NCI-H2196 (cell line): ENCODE measurements around the gene NHLRC3.
"Not testable (repeated sequence)": the region's sequence is repeated elsewhere in the genome, so short reads cannot be mapped to it uniquely, and the experiment has no call there.

ENCODE experiments used
- DNase-seq: peaks from one replicate; lab custom pipeline; 2025; ENCODE audit not compliant: unreplicated experiment; lab: John Stamatoyannopoulos, UW

NHLRC3 gene

DNA sequence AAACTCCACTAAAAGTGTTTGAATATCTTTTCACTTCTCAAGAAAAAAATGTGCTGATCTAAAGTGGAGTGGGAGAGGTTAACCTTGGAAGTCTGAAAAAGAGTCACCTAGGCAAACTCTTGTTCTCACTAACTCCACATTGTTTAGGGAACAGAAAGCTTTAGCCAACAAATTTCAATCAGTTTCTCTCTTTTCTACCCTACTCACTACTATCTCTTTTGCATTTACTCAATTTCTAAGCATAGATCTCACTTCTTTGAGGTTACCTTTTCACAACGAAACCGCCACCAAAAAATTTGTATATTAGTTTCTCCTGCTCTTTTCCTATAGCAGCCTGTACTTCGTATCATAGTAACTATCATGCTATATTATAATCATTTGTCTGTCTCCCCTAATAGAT, 6.3 kb downstream of the NHLRC3 start:
- no peak for DNase-seq

DNA sequence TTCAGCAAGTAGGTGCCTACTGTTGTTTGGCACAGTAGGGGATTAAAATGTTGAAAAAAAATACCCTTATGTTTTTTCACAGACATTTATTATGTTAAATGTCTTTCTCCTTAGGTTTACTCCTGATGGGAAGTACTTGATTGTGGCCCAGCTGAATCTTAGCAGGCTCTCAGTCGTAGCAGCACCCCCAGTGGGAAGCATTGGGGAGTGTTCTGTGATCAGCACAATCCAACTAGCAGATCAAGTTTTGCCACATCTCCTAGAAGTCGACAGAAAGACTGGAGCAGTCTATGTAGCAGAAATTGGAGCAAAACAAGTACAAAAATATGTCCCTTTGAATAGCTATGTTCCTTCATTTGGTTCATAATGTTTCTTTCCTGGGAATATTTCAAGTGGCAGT, 9.3 kb downstream of the NHLRC3 start:
- no peak for DNase-seq

- DNase-seq: no peak
Measured at GRCh38 chr13:39048806-39049205, 10.6 kb downstream of the NHLRC3 start.

GRCh38 chr13:39049274-39049673, 11.0 kb downstream of the NHLRC3 start:
- no peak for DNase-seq

DNA sequence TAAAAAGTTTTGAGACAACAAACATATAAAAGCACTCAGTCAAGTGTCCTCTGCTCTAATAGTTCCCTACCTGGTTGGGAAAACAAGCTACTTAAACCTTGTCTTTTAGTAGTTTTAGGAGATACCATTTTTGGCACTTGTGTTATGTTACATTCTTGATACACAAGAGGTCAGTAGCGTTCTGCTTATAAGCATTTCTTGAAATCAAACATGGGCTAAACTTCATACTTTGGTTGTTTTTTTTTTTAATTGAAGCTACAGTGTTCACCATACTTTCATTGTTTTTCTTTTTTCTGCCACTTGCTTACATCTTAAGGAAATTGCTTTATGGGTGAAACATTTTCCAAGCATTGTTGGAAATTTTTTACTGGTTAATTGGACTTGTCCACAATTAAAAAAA, 12.9 kb downstream of the NHLRC3 start:
- peak; percentile 38 for DNase-seq

DNA sequence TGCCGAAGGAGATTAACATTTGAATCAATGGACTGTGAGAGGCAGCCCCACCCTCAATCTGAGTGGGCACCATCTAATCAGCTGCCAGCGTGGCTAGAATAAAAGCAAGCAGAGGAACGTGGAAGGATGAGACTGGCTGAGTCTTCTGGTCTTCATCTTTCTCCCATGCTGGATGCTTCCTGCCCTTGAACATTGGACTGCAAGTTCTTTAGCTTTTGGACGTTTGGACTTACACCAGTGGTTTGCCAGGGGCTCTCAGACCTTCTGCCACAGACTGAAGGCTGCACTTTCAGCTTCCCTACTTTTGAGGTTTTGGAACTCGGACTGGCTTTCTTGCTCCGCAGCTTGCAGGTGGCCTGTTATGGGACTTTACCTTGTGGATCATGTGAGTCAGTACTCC, 14.7 kb downstream of the NHLRC3 start:
- no peak for DNase-seq

DNA sequence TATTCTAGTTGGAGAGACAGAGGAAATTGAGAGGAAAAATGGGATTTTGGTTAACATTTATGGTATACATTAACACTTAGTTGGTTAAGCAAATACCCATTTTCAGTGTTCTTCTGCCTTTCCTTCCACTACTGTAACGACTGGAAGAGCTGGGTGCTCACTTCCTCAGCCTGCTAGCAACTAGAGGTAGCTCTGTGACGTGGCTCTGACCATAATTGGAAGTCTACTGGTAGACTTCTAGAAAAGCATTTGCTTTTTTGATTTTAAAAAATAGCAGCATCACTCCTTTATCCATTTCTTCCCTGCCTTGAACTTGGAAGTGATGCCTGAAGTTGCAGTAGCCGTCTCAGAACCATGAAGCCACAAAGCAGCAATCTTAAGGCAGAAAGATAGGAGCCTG, 15.9 kb downstream of the NHLRC3 start:
- no peak for DNase-seq

GRCh38 chr13:39056018-39056417, 17.8 kb downstream of the NHLRC3 start:
- no peak for DNase-seq

- no peak for DNase-seq
Measured at GRCh38 chr13:39058040-39058439, 19.8 kb downstream of the NHLRC3 start.

DNA sequence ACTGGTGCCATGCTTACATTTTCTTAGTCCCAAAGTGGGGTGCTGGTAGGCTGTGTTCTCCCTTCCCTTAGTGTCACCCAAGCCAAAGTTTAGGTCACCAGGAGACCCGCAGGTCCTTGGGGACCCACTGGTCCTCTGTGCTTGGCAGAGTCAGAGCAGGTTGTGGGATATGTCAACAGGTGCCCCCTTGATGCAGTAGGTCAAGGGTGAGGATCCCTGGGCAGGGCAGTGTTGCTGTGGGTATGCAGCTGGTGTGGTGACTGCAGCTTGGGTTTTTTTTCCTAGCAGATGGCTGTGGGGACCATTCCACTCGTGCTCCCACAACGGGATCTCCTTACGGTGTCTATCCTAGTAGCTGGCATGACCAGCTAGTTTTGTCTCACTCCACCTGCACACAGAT, 23.7 kb downstream of the NHLRC3 start:
- no peak for DNase-seq

- no peak for DNase-seq
Measured at GRCh38 chr13:39072842-39073241, 34.6 kb downstream of the NHLRC3 start.

DNA sequence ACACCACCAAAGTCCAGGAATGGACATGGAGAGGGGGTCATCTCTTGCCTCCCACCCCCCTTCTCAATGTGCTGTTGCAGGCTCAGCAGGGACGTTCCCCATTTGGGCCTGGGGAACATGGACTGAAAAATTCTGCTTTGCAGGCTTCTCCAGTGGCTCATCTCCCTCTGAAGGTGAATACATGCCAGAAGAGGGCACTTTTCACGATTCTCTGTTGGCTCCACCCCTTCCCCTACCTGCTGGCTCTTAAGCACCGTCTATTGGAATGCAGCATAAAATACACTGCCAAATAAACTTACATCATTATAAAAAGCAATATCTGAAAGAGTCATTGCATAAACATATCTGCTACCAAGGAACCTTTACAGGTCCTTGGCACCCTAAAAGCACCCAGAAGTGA, 35.7 kb downstream of the NHLRC3 start:
- no peak for DNase-seq

GRCh38 chr13:39086251-39086945, 48.1 kb downstream of the NHLRC3 start:
- DNase-seq: not testable (repeated sequence)

DNA sequence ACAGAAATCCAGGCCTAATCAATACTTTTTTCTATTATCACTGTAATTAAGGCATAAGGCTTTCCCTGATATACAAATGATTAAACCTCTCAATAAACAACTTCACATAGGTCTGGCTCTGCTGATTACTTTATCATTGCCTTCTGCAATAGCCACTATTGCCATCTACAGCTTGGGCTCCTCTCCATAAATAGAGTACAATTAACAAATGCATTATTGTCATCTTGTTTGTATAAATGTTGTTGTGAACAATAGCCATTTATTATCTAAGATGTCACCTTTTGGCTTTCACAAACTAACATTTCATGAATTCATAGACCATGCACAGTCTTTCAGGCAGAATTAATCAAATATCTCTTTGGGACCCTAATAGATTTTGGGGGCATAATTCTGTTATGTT, 53.3 kb downstream of the NHLRC3 start:
- no peak for DNase-seq

DNA sequence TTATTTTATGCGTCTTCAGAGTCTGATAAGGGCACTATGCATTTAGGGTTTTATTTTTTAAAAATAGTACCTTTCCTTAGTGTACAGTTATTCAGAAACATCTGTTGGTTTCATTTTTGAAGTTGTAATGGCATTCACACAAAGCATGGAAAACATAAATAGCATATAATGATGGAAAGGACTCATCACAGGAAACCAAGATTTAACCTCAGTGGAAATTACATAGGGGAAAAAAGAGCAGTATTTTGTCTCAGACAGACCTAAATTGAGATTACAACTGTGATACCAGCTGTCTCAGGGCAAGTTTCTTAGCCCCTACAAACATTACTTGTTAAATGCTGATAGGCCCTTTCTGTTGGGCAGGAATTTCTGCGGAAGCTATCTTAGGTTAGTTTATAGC, 57.2 kb downstream of the NHLRC3 start:
- DNase-seq: no peak

DNA sequence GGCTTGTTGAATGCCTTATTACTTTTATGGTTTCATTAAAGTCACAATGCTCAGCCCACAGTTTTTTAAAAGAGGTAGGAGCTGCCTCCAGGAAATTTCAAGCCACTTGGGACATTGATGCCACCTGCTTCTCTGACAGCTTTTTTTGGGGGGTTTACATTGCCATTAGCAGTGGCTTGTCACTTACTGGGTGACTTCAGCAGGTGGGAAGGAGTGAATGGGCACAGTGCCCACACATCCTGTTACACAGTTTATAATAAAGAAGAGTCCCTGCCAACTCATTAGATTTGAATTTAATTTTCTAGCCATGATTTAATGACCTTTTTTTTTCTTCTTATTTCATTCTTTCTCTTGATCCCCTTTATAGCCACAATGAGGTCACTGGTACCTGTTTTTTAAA, 61.0 kb downstream of the NHLRC3 start:
- DNase-seq: no peak
